ENCODE measurements around the gene ENTPD2.

ENTPD2 gene

DNA sequence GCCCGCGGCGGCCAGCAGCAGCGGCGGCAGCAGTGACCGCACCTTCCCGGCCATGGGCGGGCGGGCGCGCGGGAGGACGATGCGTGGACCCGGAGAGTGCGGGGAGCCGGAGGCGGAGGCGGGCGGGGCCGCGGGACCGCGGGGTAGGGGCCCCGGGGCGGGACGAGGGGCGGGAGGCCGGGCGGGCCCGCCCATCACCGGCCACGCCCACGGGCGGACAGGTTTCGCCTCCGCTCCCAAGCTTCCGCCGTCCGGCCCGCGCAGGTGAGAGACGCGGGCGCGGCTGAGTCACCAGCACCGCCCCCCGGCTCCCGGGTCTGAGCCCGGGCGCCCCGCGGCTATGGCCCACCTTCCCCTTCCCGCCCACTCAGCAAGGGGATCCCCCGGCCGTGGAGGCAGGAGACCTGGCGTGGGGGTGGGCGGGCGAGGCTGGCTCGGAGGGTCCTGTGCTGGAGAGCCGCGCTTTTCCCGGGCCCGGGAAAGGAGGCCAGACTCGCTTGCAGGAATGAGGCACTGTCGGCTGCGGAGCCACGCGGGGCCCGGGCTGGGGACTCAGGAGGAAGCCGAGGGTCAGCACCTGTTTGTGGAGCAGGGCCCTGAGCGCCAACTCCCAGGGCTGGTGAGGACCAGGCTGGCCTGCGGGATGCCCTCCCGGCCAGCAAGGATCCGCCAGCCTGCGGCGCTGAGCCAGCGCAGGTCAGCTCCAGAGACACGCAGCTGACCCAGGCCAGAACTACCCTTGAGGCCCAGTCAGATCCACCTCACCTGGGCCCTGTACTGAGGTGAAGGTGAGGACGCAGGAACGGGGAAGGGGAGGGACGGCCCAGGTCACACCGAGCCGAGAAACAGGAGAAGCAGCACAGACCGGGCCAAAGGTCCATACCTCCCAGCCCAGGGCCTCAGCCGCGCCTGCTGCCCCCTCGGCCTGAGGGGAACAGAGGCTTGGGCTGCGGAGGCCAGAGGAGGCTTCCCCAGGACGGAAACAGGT lies at the start of gene ENTPD2:
ENTPD2 (minus strand) TSS at position 118 of the 988 bp plus-strand sequence; CDS start at position 54, 64 bp downstream.
- ChIA-PET CTCF (interaction anchor here (10.1 kb wide), 1 partner anchor 13 kb away, joined by 166 read pairs; the partner anchor contains the start of gene SAPCD2), POLR2A (interaction anchor here (0.8 to 1.7 kb wide), 3 partner anchors 13 to 23 kb away, joined by 3 to 7 read pairs (median 4); partner anchors contain the start of genes SAPCD2 and UAP1L1)
- Histone ChIP-seq H3K4me3 (ENCODE audit: low read depth, low read length) (peak within 1 kb of the TSS; percentile 23), H3K36me3 (ENCODE audit: control insufficient read depth in 2 of 2, insufficient read depth in 1 of 2, low read length in 2 of 2) (no peaks in the 10 kb centered on the region), H3K9me3 (ENCODE audit: control insufficient read depth, insufficient read depth, low read depth, low read length) (no peaks in the 10 kb centered on the region), H3K27ac (ENCODE audit: extremely low read depth, low read depth, low read length) (no peak within 1 kb of the TSS), H3K4me1 (ENCODE audit: control insufficient read depth, insufficient read depth, low read length) (no peaks in the 10 kb centered on the region)
- TF ChIP-seq, protein P1, sequence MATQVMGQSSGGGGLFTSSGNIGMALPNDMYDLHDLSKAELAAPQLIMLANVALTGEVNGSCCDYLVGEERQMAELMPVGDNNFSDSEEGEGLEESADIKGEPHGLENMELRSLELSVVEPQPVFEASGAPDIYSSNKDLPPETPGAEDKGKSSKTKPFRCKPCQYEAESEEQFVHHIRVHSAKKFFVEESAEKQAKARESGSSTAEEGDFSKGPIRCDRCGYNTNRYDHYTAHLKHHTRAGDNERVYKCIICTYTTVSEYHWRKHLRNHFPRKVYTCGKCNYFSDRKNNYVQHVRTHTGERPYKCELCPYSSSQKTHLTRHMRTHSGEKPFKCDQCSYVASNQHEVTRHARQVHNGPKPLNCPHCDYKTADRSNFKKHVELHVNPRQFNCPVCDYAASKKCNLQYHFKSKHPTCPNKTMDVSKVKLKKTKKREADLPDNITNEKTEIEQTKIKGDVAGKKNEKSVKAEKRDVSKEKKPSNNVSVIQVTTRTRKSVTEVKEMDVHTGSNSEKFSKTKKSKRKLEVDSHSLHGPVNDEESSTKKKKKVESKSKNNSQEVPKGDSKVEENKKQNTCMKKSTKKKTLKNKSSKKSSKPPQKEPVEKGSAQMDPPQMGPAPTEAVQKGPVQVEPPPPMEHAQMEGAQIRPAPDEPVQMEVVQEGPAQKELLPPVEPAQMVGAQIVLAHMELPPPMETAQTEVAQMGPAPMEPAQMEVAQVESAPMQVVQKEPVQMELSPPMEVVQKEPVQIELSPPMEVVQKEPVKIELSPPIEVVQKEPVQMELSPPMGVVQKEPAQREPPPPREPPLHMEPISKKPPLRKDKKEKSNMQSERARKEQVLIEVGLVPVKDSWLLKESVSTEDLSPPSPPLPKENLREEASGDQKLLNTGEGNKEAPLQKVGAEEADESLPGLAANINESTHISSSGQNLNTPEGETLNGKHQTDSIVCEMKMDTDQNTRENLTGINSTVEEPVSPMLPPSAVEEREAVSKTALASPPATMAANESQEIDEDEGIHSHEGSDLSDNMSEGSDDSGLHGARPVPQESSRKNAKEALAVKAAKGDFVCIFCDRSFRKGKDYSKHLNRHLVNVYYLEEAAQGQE (tag by site-specific recombination; IDR thresholded peaks at IDR 0.05), result no peak
- no peak for TF ChIP-seq ZNF423 (tag by site-specific recombination; IDR thresholded peaks at IDR 0.05)
- TF ChIP-seq ZNF174 (tag by site-specific recombination; IDR thresholded peaks at IDR 0.05), result no peak
- TF ChIP-seq, protein P2, sequence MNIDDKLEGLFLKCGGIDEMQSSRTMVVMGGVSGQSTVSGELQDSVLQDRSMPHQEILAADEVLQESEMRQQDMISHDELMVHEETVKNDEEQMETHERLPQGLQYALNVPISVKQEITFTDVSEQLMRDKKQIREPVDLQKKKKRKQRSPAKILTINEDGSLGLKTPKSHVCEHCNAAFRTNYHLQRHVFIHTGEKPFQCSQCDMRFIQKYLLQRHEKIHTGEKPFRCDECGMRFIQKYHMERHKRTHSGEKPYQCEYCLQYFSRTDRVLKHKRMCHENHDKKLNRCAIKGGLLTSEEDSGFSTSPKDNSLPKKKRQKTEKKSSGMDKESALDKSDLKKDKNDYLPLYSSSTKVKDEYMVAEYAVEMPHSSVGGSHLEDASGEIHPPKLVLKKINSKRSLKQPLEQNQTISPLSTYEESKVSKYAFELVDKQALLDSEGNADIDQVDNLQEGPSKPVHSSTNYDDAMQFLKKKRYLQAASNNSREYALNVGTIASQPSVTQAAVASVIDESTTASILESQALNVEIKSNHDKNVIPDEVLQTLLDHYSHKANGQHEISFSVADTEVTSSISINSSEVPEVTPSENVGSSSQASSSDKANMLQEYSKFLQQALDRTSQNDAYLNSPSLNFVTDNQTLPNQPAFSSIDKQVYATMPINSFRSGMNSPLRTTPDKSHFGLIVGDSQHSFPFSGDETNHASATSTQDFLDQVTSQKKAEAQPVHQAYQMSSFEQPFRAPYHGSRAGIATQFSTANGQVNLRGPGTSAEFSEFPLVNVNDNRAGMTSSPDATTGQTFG (tag by site-specific recombination; IDR thresholded peaks at IDR 0.05; ENCODE audit: borderline replicate concordance), result no peak
- no peak for TF ChIP-seq ZNF202 (tag by site-specific recombination; IDR thresholded peaks at IDR 0.05; ENCODE audit: borderline replicate concordance)
- TF ChIP-seq, protein P3, sequence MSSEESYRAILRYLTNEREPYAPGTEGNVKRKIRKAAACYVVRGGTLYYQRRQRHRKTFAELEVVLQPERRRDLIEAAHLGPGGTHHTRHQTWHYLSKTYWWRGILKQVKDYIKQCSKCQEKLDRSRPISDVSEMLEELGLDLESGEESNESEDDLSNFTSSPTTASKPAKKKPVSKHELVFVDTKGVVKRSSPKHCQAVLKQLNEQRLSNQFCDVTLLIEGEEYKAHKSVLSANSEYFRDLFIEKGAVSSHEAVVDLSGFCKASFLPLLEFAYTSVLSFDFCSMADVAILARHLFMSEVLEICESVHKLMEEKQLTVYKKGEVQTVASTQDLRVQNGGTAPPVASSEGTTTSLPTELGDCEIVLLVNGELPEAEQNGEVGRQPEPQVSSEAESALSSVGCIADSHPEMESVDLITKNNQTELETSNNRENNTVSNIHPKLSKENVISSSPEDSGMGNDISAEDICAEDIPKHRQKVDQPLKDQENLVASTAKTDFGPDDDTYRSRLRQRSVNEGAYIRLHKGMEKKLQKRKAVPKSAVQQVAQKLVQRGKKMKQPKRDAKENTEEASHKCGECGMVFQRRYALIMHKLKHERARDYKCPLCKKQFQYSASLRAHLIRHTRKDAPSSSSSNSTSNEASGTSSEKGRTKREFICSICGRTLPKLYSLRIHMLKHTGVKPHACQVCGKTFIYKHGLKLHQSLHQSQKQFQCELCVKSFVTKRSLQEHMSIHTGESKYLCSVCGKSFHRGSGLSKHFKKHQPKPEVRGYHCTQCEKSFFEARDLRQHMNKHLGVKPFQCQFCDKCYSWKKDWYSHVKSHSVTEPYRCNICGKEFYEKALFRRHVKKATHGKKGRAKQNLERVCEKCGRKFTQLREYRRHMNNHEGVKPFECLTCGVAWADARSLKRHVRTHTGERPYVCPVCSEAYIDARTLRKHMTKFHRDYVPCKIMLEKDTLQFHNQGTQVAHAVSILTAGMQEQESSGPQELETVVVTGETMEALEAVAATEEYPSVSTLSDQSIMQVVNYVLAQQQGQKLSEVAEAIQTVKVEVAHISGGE (tag by site-specific recombination; conservative IDR thresholded peaks at IDR 0.05; ENCODE audit: low read depth), result no peak
- TF ChIP-seq, protein P4, sequence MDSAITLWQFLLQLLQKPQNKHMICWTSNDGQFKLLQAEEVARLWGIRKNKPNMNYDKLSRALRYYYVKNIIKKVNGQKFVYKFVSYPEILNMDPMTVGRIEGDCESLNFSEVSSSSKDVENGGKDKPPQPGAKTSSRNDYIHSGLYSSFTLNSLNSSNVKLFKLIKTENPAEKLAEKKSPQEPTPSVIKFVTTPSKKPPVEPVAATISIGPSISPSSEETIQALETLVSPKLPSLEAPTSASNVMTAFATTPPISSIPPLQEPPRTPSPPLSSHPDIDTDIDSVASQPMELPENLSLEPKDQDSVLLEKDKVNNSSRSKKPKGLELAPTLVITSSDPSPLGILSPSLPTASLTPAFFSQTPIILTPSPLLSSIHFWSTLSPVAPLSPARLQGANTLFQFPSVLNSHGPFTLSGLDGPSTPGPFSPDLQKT (IDR thresholded peaks at IDR 0.05; ENCODE audit: borderline replicate concordance, low read depth, low read length), result no peak
- no peak for TF ChIP-seq GLI4 (tag by site-specific recombination; IDR thresholded peaks at IDR 0.05)
- TF ChIP-seq ZBTB20 (tag by site-specific recombination; IDR thresholded peaks at IDR 0.05), result peak; percentile 41; the same call in 1 of the 2 replicates
- TF ChIP-seq ZNF629 (tag by site-specific recombination; IDR thresholded peaks at IDR 0.05), result no peak
- no peak for TF ChIP-seq ZNF24 (tag by site-specific recombination; IDR thresholded peaks at IDR 0.05)
- TF ChIP-seq ZNF658 (tag by site-specific recombination; IDR thresholded peaks at IDR 0.05), result no peak
- no peak for TF ChIP-seq ZNF791 (tag by site-specific recombination; IDR thresholded peaks at IDR 0.05)
- TF ChIP-seq ZNF223 (tag by site-specific recombination; IDR thresholded peaks at IDR 0.05), result no peak
- no peak for TF ChIP-seq ZNF155 (tag by site-specific recombination; IDR thresholded peaks at IDR 0.05)
- TF ChIP-seq ZNF335 (tag by site-specific recombination; conservative IDR thresholded peaks at IDR 0.05), result no peak
- peak; percentile 82 for TF ChIP-seq EGR2 (tag by site-specific recombination; IDR thresholded peaks at IDR 0.05; ENCODE audit: low read depth)
- TF ChIP-seq, protein P5, sequence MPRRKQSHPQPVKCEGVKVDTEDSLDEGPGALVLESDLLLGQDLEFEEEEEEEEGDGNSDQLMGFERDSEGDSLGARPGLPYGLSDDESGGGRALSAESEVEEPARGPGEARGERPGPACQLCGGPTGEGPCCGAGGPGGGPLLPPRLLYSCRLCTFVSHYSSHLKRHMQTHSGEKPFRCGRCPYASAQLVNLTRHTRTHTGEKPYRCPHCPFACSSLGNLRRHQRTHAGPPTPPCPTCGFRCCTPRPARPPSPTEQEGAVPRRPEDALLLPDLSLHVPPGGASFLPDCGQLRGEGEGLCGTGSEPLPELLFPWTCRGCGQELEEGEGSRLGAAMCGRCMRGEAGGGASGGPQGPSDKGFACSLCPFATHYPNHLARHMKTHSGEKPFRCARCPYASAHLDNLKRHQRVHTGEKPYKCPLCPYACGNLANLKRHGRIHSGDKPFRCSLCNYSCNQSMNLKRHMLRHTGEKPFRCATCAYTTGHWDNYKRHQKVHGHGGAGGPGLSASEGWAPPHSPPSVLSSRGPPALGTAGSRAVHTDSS (tag by site-specific recombination; IDR thresholded peaks at IDR 0.05), result no peak
- TF ChIP-seq HOXC10 (CRISPR knock-in tag; IDR thresholded peaks at IDR 0.05), result no peak
- no peak for TF ChIP-seq ZBTB1 (tag by site-specific recombination; IDR thresholded peaks at IDR 0.05)
- TF ChIP-seq ZNF600 (tag by site-specific recombination; IDR thresholded peaks at IDR 0.05), result peak; percentile 42
- TF ChIP-seq KLF1 (tag by site-specific recombination; IDR thresholded peaks at IDR 0.05), result peak; percentile 80
- TF ChIP-seq GLIS1 (tag by site-specific recombination; IDR thresholded peaks at IDR 0.05), result peak; percentile 22; the same call in 1 of the 2 replicates
